CD4-positive, alpha-beta memory T cell (primary cell): ENCODE data around the gene WNT5A. TPM values are rescaled to one million over a fixed set of nuclear protein-coding genes. Genes with fewer than 3 reads are reported as not detected.
"Not testable (repeated sequence)": the region's sequence is repeated elsewhere in the genome, so short reads cannot be mapped to it uniquely, and the experiment has no call there.

ENCODE experiments used
- CTCF ChIA-PET: fragments of 350-600 bp; sonication (Branson Sonifier 250); formaldehyde crosslinking; loops from one replicate; lab custom pipeline; 2021; ENCODE audit warnings: inconsistent platforms; ENCODE audit not compliant: partially characterized antibody; lab: Charles Lee
- POLR2A ChIA-PET: fragments of 350-600 bp; sonication (Branson Sonifier 250); formaldehyde crosslinking; loops from one replicate; lab custom pipeline; 2021; ENCODE audit not compliant: partially characterized antibody; lab: Charles Lee
- DNase-seq, 5 donors: peaks; one replicate each; pipeline versions ENCODE4 v3.0.0 to v3.0.0-alpha.2; 2020 to 2022; ENCODE audit warnings: mixed read lengths in 1 of 5
- H3K27ac ChIP-seq: one replicate; pipeline ENCODE4 v1.7.0; 2013; ENCODE audit warnings: low read depth, low read length
- H3K27me3 ChIP-seq: 2 replicates; pipeline ENCODE4 v1.7.0; 2013; ENCODE audit warnings: mild to moderate bottlenecking, low read length, moderate library complexity; ENCODE audit not compliant: insufficient read depth
- H3K36me3 ChIP-seq: 2 replicates; pipeline ENCODE4 v1.7.0; 2013; ENCODE audit warnings: mild to moderate bottlenecking, low read length, moderate library complexity; ENCODE audit not compliant: insufficient read depth
- H3K4me1 ChIP-seq: 2 replicates; pipeline ENCODE4 v1.7.0; 2013; ENCODE audit warnings: mild to moderate bottlenecking, low read length, moderate library complexity; ENCODE audit not compliant: insufficient read depth
- H3K4me3 ChIP-seq, 2 donors: one replicate each; pipeline ENCODE4 v1.7.0; 2013; ENCODE audit warnings: low read length in 2 of 2, mild to moderate bottlenecking in 1 of 2
- H3K9me3 ChIP-seq, 2 donors: one replicate each; pipeline ENCODE4 v1.7.0; 2013; ENCODE audit warnings: low read length in 2 of 2, control low read depth in 1 of 2; ENCODE audit not compliant: control insufficient read depth in 1 of 2
- H3K27ac Mint-ChIP-seq, 7 donors: one replicate each; pipeline ENCODE4 v1.8.0; 2020 to 2021; ENCODE audit warnings: mixed read lengths in 7 of 7, mild to moderate bottlenecking in 6 of 7, inconsistent platforms in 3 of 7, moderate library complexity in 3 of 7
- H3K27me3 Mint-ChIP-seq, 2 donors: one replicate each; pipeline ENCODE4 v1.8.0; 2020 to 2021; ENCODE audit warnings: mixed read lengths in 2 of 2
- H3K36me3 Mint-ChIP-seq, 2 donors: one replicate each; pipeline ENCODE4 v1.8.0; 2020 to 2021; ENCODE audit warnings: mixed read lengths in 2 of 2, inconsistent platforms in 1 of 2, mild to moderate bottlenecking in 1 of 2
- H3K4me1 Mint-ChIP-seq, 4 donors: one replicate each; pipeline ENCODE4 v1.8.0; 2020 to 2021; ENCODE audit warnings: mixed read lengths in 4 of 4, mild to moderate bottlenecking in 1 of 4
- H3K4me3 Mint-ChIP-seq, 8 donors: one replicate each; pipeline ENCODE4 v1.8.0; 2020 to 2021; ENCODE audit warnings: mixed read lengths in 8 of 8, mild to moderate bottlenecking in 7 of 8, moderate library complexity in 6 of 8, inconsistent platforms in 3 of 8
- H3K9me3 Mint-ChIP-seq, 8 donors: one replicate each; pipeline ENCODE4 v1.8.0; 2020 to 2021; ENCODE audit warnings: mixed read lengths in 8 of 8, mild to moderate bottlenecking in 5 of 8, inconsistent platforms in 3 of 8, moderate library complexity in 1 of 8
- intact Hi-C: fragments of 100-400 bp; cut with micrococcal nuclease; formaldehyde crosslinking; loops from one replicate; pipeline ENCODE4 v1.15.1; 2023
- polyA plus RNA-seq, 2 donors: library from polyadenylated mRNA; unstranded; fragments of 300-500 nt; fragmentation: Illumina TruSeq; gene quantifications; one replicate each; pipeline ENCODE4 v1.2.3, GENCODE V29; 2021
- total RNA-seq, 2 experiments: library from RNA; stranded (reverse); gene quantifications; one replicate each; pipeline ENCODE4 v1.2.3, GENCODE V29; 2021

Gene WNT5A
- total and polyA plus RNA-seq, 4 experiments from 2014 or later, result 0.06 TPM; not detected in 3

- H3K27me3 Mint-ChIP-seq, H3K36me3 Mint-ChIP-seq, H3K27ac ChIP-seq, intact Hi-C loops, H3K4me1 Mint-ChIP-seq, H3K9me3 Mint-ChIP-seq, DNase-seq, H3K27me3 ChIP-seq, H3K36me3 ChIP-seq, CTCF ChIA-PET, H3K4me1 ChIP-seq, H3K27ac Mint-ChIP-seq, H3K9me3 ChIP-seq, POLR2A ChIA-PET, H3K4me3 ChIP-seq, H3K4me3 Mint-ChIP-seq: not testable (repeated sequence)
These were observed 18.0 kb upstream of the WNT5A start for GRCh38 chr3:55505102-55505501.

- ChIA-PET POLR2A (no interaction called here), CTCF (no interaction called here)
These were observed 14.8 kb upstream of the WNT5A start for GRCh38 chr3:55501905-55502304.

GRCh38 chr3:55500555-55501330 is 13.6 kb upstream of the WNT5A start:
- DNase-seq, result no peak
- no peak overlapping the region for H3K4me3 Mint-ChIP-seq
- intact Hi-C loops, result no loop called here
- H3K27ac Mint-ChIP-seq, result no peak overlapping the region
- H3K9me3 Mint-ChIP-seq, result peaks cover 0 to 2% (median 0%) of the 10 kb centered on the region in 8 donors
- Histone ChIP-seq H3K27me3 (no peaks in the 10 kb centered on the region), H3K4me3 (no peak overlapping the region), H3K9me3 (no peaks in the 10 kb centered on the region), H3K27ac (no peak overlapping the region), H3K36me3 (no peaks in the 10 kb centered on the region), H3K4me1 (no peaks in the 10 kb centered on the region)
- H3K27me3 Mint-ChIP-seq, result peaks cover 0 to 1% of the 10 kb centered on the region in 2 donors
- ChIA-PET CTCF (no interaction called here), POLR2A (no interaction called here)
- no peaks in the 10 kb centered on the region for H3K4me1 Mint-ChIP-seq
- H3K36me3 Mint-ChIP-seq, result no peaks in the 10 kb centered on the region

More at GRCh38 chr3:55501905-55502304, 14.8 kb upstream of the WNT5A start:
- no peak overlapping the region for H3K4me3 ChIP-seq
- Mint-ChIP-seq H3K4me3 (no peak overlapping the region), H3K27ac (no peak overlapping the region), H3K27me3 (peaks cover 0 to 1% of the 10 kb centered on the region in 2 donors), H3K4me1 (no peaks in the 10 kb centered on the region), H3K36me3 (no peaks in the 10 kb centered on the region), H3K9me3 (peaks cover 0 to 2% (median 0%) of the 10 kb centered on the region in 8 donors)
- DNase-seq, result no peak
- H3K4me1 ChIP-seq, result no peaks in the 10 kb centered on the region
- no peak overlapping the region for H3K27ac ChIP-seq
- H3K9me3 ChIP-seq, result no peaks in the 10 kb centered on the region
- intact Hi-C loops, result no loop called here
- no peaks in the 10 kb centered on the region for H3K27me3 ChIP-seq
- no peaks in the 10 kb centered on the region for H3K36me3 ChIP-seq

GRCh38 chr3:55498520-55498919 is 11.4 kb upstream of the WNT5A start:
- intact Hi-C loops, result no loop called here
- H3K27me3 Mint-ChIP-seq, result no peaks in the 10 kb centered on the region
- Histone ChIP-seq H3K27me3 (no peaks in the 10 kb centered on the region), H3K9me3 (no peaks in the 10 kb centered on the region), H3K4me1 (no peaks in the 10 kb centered on the region), H3K4me3 (no peak overlapping the region), H3K27ac (no peak overlapping the region), H3K36me3 (no peaks in the 10 kb centered on the region)
- H3K27ac Mint-ChIP-seq, result no peak overlapping the region
- no peaks in the 10 kb centered on the region for H3K4me1 Mint-ChIP-seq
- no peak for DNase-seq
- CTCF ChIA-PET, result no interaction called here
- POLR2A ChIA-PET, result no interaction called here
- peaks cover 0 to 4% (median 0%) of the 10 kb centered on the region in 8 donors for H3K9me3 Mint-ChIP-seq
- H3K4me3 Mint-ChIP-seq, result no peak overlapping the region
- H3K36me3 Mint-ChIP-seq, result no peaks in the 10 kb centered on the region

- Mint-ChIP-seq H3K4me1 (no peaks in the 10 kb centered on the region), H3K4me3 (no peak overlapping the region), H3K9me3 (peaks cover 0 to 4% (median 0%) of the 10 kb centered on the region in 8 donors), H3K27me3 (peaks cover 0 to 1% of the 10 kb centered on the region in 2 donors), H3K27ac (no peak overlapping the region), H3K36me3 (no peaks in the 10 kb centered on the region)
- H3K4me1 ChIP-seq, result no peaks in the 10 kb centered on the region
- ChIA-PET POLR2A (no interaction called here), CTCF (no interaction called here)
- no peaks in the 10 kb centered on the region for H3K36me3 ChIP-seq
- no peaks in the 10 kb centered on the region for H3K27me3 ChIP-seq
- no peak overlapping the region for H3K27ac ChIP-seq
- no peak overlapping the region for H3K4me3 ChIP-seq
- no peaks in the 10 kb centered on the region for H3K9me3 ChIP-seq
- no peak for DNase-seq
- intact Hi-C loops, result no loop called here
These were observed 10.1 kb upstream of the WNT5A start for GRCh38 chr3:55497250-55497649.

- Histone ChIP-seq H3K4me3 (no peak overlapping the region), H3K27me3 (peaks cover 4% of the 10 kb centered on the region), H3K27ac (no peak overlapping the region), H3K4me1 (no peaks in the 10 kb centered on the region), H3K9me3 (no peaks in the 10 kb centered on the region), H3K36me3 (no peaks in the 10 kb centered on the region)
- POLR2A ChIA-PET, result no interaction called here
- Mint-ChIP-seq H3K9me3 (peaks cover 0 to 4% (median 0%) of the 10 kb centered on the region in 8 donors), H3K36me3 (no peaks in the 10 kb centered on the region), H3K4me1 (no peaks in the 10 kb centered on the region), H3K27me3 (peaks cover 7% of the 10 kb centered on the region in 2 donors), H3K27ac (no peak overlapping the region), H3K4me3 (no peak overlapping the region)
- CTCF ChIA-PET, result no interaction called here
- DNase-seq, result no peak
- intact Hi-C loops, result no loop called here
These were observed 7.9 kb upstream of the WNT5A start for GRCh38 chr3:55494976-55495375.

- no peak overlapping the region for H3K27ac Mint-ChIP-seq
- peaks cover 0 to 10% (median under 1%) of the 10 kb centered on the region in 4 donors for H3K4me1 Mint-ChIP-seq
- POLR2A ChIA-PET, result no interaction called here
- H3K4me3 Mint-ChIP-seq, result no peak overlapping the region
- peaks cover 4% of the 10 kb centered on the region for H3K27me3 ChIP-seq
- no peak overlapping the region for H3K27ac ChIP-seq
- no peaks in the 10 kb centered on the region for H3K9me3 ChIP-seq
- H3K36me3 Mint-ChIP-seq, result no peaks in the 10 kb centered on the region
- intact Hi-C loops, result no loop called here
- no peak for DNase-seq
- H3K4me1 ChIP-seq, result no peaks in the 10 kb centered on the region
- peaks cover 15% of the 10 kb centered on the region in 2 donors for H3K27me3 Mint-ChIP-seq
- H3K36me3 ChIP-seq, result no peaks in the 10 kb centered on the region
- H3K4me3 ChIP-seq, result no peak overlapping the region
- CTCF ChIA-PET, result no interaction called here
- peaks cover 0 to 6% (median under 1%) of the 10 kb centered on the region in 8 donors for H3K9me3 Mint-ChIP-seq
These were observed 5.9 kb upstream of the WNT5A start for GRCh38 chr3:55492976-55493375.
